OCI-LY7 (cell line): Measurements from ENCODE around the gene IL6R. TPM values are rescaled to one million over a fixed set of nuclear protein-coding genes. Genes with fewer than 3 reads are reported as not detected.

Experiments used
- BruUV-seq: library from RNA; stranded (reverse); fragments of 400-500 nt; replicated peaks from 2 replicates; lab custom pipeline; 2021; lab: Mats Ljungman, UMichigan
- CTCF ChIA-PET: fragments of 300-600 bp; sonication (Branson Sonifier 250); formaldehyde crosslinking; loops from one replicate; lab custom pipeline; 2022; ENCODE audit warnings: antibody characterized with exemption; ENCODE audit not compliant: unreplicated experiment; lab: Charles Lee
- POLR2A ChIA-PET: fragments of 300-600 bp; sonication (Branson Sonifier 250); formaldehyde crosslinking; loops from one replicate; lab custom pipeline; 2022; ENCODE audit warnings: antibody characterized with exemption; lab: Charles Lee
- DNase-seq: peaks from one replicate; pipeline ENCODE4 v3.0.0-alpha.2; 2015; ENCODE audit warnings: low spot score
- H2AFZ ChIP-seq: fragments of 200-600 bp; sonication (generic), shearing (Covaris generic); 2 replicates; pipeline ENCODE4 v1.6.1; 2014; ENCODE audit warnings: mild to moderate bottlenecking, antibody characterized with exemption, low read length, moderate library complexity
- H3K27ac ChIP-seq: fragments of 200-600 bp; sonication (generic); 2 replicates; pipeline ENCODE4 v1.5.1; 2014; ENCODE audit warnings: mixed run types, low read depth, mild to moderate bottlenecking, moderate library complexity, low read length, inconsistent platforms; ENCODE audit not compliant: poor library complexity, severe bottlenecking
- H3K36me3 ChIP-seq: fragments of 200-600 bp; sonication (generic); 2 replicates; pipeline ENCODE4 v1.6.1; 2014; ENCODE audit warnings: mild to moderate bottlenecking, antibody characterized with exemption, low read length, moderate library complexity, mixed read lengths; ENCODE audit not compliant: insufficient read depth
- H3K4me1 ChIP-seq: fragments of 200-600 bp; sonication (generic); 2 replicates; pipeline ENCODE4 v1.5.1; 2014; ENCODE audit warnings: mild to moderate bottlenecking, low read length; ENCODE audit not compliant: insufficient read depth, poor library complexity, severe bottlenecking
- H3K4me2 ChIP-seq: fragments of 200-600 bp; sonication (generic); 2 replicates; pipeline ENCODE4 v1.6.1; 2014; ENCODE audit warnings: mild to moderate bottlenecking, low read length
- H3K4me3 ChIP-seq: fragments of 200-600 bp; sonication (generic); 2 replicates; pipeline ENCODE4 v1.5.1; 2014; ENCODE audit warnings: mild to moderate bottlenecking, low read depth, low read length; ENCODE audit not compliant: poor library complexity, severe bottlenecking
- H3K79me2 ChIP-seq: fragments of 200-600 bp; sonication (generic); 2 replicates; pipeline ENCODE4 v1.6.1; 2016; ENCODE audit warnings: low read depth, mild to moderate bottlenecking, low read length, moderate library complexity, mixed read lengths; ENCODE audit not compliant: insufficient read depth
- H3K9me2 ChIP-seq: fragments of 200-600 bp; sonication (generic); 2 replicates; pipeline ENCODE4 v1.6.1; 2016; ENCODE audit warnings: mild to moderate bottlenecking, low read length, mixed read lengths; ENCODE audit not compliant: insufficient read depth
- H3K9me3 ChIP-seq: fragments of 200-600 bp; sonication (generic); 2 replicates; pipeline ENCODE4 v1.6.1; 2014; ENCODE audit warnings: mild to moderate bottlenecking, mixed run types, low read length, mixed read lengths
- H4K20me1 ChIP-seq: fragments of 200-600 bp; sonication (generic); 2 replicates; pipeline ENCODE4 v1.6.1; 2014; ENCODE audit warnings: mild to moderate bottlenecking, antibody characterized with exemption, low read length, moderate library complexity, mixed read lengths; ENCODE audit not compliant: insufficient read depth
- EZH2phosphoT487 ChIP-seq: fragments of 200-600 bp; sonication (generic); IDR thresholded peaks from 2 replicates; pipeline ENCODE4 v1.6.1; 2018; ENCODE audit warnings: low read depth, borderline replicate concordance, mild to moderate bottlenecking, mixed run types, antibody characterized with exemption, low read length, moderate library complexity, mixed read lengths
- intact Hi-C: fragments of 100-400 bp; cut with micrococcal nuclease; formaldehyde crosslinking; loops from one replicate; pipeline ENCODE4 v1.10.0; 2022; ENCODE audit not compliant: unreplicated experiment
- total RNA-seq, 2 experiments: library from RNA; depleted of rRNA in 1 of 2; stranded (reverse); fragments of >200 nt in 1 of 2; shearing (Covaris generic) in 1 of 2; gene quantifications; 2 replicates each; pipeline ENCODE4 v1.2.3, GENCODE V29; 2014 to 2022
- TF ChIP-seq, protein P1 (sequence below): fragments of 200-600 bp; sonication (generic); conservative IDR thresholded peaks from 2 replicates; pipeline ENCODE4 v1.5.1; 2014; ENCODE audit warnings: mild to moderate bottlenecking, antibody characterized with exemption, low read length, moderate library complexity, mixed read lengths

The IL6R gene
- total RNA-seq, 2 experiments from 2014 or later = not detected

DNA sequence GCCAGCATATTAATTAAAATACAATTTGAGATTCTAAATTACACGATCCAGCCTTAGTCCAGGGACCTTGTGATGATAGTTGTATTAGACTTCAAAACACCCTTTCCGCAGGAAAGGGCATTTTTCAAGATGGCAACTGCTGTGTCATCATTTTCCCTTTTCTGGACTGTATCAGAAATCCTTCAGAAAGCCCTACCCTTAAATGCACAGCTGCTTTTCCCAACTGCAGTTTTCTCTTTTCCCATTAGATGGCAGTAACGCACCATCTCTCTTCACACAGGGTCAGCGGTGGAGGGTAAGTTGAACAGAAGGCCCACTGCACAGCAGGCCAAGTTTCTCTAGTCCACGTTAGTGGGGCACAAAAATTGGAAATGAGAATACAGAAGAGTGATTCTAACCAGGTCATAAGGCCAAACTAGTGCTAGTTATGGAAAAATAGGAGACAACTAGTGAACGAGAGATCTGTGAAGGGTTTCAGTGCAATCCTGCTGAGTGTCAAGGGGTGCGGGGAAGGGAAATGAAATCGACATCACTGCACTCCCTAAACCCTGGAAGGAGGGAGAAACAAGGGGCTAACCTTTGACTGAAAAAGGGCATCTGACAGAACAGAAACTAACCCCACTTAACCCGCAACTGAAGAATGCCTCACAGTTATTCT is 74.8 kb downstream of the IL6R start:
- H3K4me1 ChIP-seq = peaks cover 22% of the 10 kb centered on the region
- ChIA-PET CTCF (interaction anchor here (1.2 kb wide), 1 partner anchor 67 kb away, joined by 17 read pairs; no protein-coding TSS in a partner anchor), POLR2A (interaction anchor here (0.6 kb wide), 2 partner anchors 86 to 243 kb away, joined by 3 to 4 read pairs; no protein-coding TSS in a partner anchor)
- peak; percentile 78 for DNase-seq
- no peaks in the 10 kb centered on the region for H3K36me3 ChIP-seq
- H3K4me2 ChIP-seq = no peak overlapping the region
- no peaks in the 10 kb centered on the region for H3K79me2 ChIP-seq
- intact Hi-C loops = loop anchor here (1.0 to 10.0 kb wide), 4 partner anchors 66 to 397 kb away; no protein-coding TSS in a partner anchor
- no TSS peak for BruUV-seq
- H3K9me3 ChIP-seq = no peaks in the 10 kb centered on the region
- no peak overlapping the region for H3K27ac ChIP-seq
- TF ChIP-seq, protein P1, sequence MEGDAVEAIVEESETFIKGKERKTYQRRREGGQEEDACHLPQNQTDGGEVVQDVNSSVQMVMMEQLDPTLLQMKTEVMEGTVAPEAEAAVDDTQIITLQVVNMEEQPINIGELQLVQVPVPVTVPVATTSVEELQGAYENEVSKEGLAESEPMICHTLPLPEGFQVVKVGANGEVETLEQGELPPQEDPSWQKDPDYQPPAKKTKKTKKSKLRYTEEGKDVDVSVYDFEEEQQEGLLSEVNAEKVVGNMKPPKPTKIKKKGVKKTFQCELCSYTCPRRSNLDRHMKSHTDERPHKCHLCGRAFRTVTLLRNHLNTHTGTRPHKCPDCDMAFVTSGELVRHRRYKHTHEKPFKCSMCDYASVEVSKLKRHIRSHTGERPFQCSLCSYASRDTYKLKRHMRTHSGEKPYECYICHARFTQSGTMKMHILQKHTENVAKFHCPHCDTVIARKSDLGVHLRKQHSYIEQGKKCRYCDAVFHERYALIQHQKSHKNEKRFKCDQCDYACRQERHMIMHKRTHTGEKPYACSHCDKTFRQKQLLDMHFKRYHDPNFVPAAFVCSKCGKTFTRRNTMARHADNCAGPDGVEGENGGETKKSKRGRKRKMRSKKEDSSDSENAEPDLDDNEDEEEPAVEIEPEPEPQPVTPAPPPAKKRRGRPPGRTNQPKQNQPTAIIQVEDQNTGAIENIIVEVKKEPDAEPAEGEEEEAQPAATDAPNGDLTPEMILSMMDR = peak; percentile 99
- TF ChIP-seq EZH2phosphoT487 = no peak
- H2AFZ ChIP-seq = peak overlapping the region; percentile 96; the same call in 1 of the 2 replicates
- no peaks in the 10 kb centered on the region for H3K9me2 ChIP-seq
- H3K4me3 ChIP-seq = no peak overlapping the region
- H4K20me1 ChIP-seq = no peaks in the 10 kb centered on the region

DNA sequence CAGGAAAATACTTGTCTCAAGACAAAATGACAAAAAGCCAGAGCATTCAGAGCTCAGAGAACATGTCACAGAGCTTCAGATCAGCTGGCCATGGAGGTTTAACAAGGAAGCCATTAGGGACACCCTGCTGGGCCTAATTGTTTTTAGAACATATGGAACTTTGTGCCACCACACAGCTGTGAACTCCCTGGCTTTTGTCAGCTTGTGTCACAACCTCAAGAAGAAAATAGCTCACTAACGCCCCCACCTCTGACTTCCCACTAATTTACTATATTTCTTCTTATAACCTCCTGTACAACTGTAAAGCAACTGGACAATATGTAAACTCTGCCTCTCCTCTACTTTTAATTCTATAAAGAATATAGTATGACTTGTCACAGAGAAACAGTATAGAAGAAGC is 75.9 kb downstream of the IL6R start:
- no peak overlapping the region for H3K27ac ChIP-seq
- no peaks in the 10 kb centered on the region for H3K9me3 ChIP-seq
- intact Hi-C loops = loop anchor here (5.0 kb wide), 1 partner anchor 396 kb away; no protein-coding TSS in a partner anchor
- H3K9me2 ChIP-seq = no peaks in the 10 kb centered on the region
- no peaks in the 10 kb centered on the region for H3K36me3 ChIP-seq
- ChIA-PET POLR2A (interaction anchor here (0.5 to 1.0 kb wide), 5 partner anchors 9 to 301 kb away, joined by 3 to 5 read pairs (median 3); no protein-coding TSS in a partner anchor), CTCF (interaction anchor here (1.0 to 1.5 kb wide), 2 partner anchors 16 to 66 kb away, joined by 3 to 5 read pairs; no protein-coding TSS in a partner anchor)
- DNase-seq = no peak
- no TSS peak for BruUV-seq
- no peak for TF ChIP-seq EZH2phosphoT487
- TF ChIP-seq, protein P1 = peak; percentile 60; the same call in 1 of the 2 replicates
- peaks cover 22% of the 10 kb centered on the region for H3K4me1 ChIP-seq
- no peak overlapping the region for H3K4me2 ChIP-seq
- H3K79me2 ChIP-seq = no peaks in the 10 kb centered on the region
- no peaks in the 10 kb centered on the region for H4K20me1 ChIP-seq
- no peak overlapping the region for H3K4me3 ChIP-seq
- H2AFZ ChIP-seq = no peak overlapping the region
